Suppressor macrophage (primary cell): ENCODE measurements around the gene UNC119B.
"Not testable (repeated sequence)": the region's sequence is repeated elsewhere in the genome, so short reads cannot be mapped to it uniquely, and the experiment has no call there.

Experiments
- DNase-seq, 4 experiments: peaks; one replicate each; pipeline ENCODE4 v3.0.0-alpha.2; 2020 to 2022

UNC119B gene

GRCh38 chr12:120720234-120720986 is 10.2 kb downstream of the UNC119B start:
- peak; percentile 60 to 83 (median 76) for DNase-seq

- no peak for DNase-seq
These were observed 10.9 kb downstream of the UNC119B start for GRCh38 chr12:120720987-120721801.

DNA sequence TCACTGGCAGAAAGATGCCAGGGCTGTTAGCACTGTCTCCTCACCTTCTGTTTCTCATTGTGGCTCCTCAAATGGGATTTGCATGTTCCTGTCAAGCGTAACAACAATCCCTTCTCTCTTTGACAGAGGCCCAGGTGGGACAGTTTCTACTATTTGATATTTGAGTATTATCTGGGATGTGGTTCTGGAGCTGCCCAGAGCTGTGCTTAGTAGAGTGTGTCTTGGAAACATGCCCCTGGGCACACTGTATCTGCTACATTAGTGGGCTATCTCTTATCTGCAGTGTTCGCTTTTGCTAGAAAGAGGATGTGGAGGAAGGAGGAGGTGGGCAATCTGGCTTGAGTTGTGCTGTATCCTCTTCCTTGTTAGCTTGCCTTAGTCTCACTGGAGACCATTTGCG is 11.6 kb downstream of the UNC119B start:
- no peak for DNase-seq

DNA sequence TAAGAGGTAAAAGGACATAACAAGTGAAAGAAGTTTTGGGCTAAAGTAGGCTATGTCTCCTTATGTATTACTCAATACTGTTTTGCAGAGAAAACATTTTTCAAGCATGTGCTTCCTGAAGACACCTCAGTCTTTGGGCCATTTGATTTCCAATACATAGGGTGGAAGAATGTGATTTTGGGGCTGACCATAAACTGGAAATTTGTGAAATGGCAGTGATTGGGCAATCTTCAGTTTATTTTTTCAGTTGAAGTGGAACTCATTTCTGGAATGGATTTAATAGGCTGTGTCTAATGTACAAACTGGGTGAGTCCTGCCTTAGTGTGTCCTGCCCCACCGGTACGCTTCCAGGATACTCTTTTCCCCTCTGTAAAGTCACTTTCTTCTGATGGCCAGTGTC is 12.5 kb downstream of the UNC119B start:
- no peak for DNase-seq

DNA sequence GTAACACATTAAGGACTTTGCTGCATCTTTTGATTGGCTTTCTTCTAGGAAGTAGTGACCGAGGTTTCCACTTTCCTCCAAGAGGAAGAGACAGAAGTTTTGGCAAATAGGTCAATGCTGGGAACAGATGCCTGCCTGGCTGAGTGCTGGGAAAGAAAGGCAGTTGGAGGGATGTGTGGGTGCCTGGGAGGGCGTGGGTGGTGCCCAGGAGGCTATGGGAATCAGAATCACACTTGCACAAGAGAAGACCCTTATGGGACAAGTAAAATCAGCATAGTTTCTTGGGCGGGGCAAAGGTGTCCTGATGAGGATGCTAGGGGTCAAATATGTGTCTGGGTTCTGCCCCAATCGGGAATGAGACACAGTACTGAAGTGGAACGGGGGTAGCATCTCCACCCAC is 14.5 kb downstream of the UNC119B start:
- DNase-seq, result no peak

GRCh38 chr12:120725151-120725658 is 14.9 kb downstream of the UNC119B start:
- no peak for DNase-seq

GRCh38 chr12:120725659-120726509 is 15.6 kb downstream of the UNC119B start, which contains the start of gene ACADS:
Gene ACADS, plus strand, starts transcription at chr12:120725826. Its CDS starts 60 bp downstream, at chr12:120725886.
- DNase-seq, result peak; percentile 93 to 98 (median 96)

DNA sequence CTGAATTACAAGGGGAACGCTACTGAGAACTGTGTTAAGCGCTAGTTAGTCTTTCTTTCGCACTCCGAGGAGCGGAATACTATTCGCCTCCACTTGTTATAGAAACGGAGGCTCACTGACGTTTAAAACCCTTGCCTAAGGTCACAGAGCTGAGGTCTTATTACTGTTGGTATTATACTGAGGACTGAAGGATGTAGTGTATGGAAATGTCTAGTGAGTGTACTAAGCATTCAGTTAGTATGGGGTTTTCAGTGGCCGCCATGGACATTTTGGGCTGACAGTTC is 16.2 kb downstream of the UNC119B start:
- DNase-seq, result no peak

DNA sequence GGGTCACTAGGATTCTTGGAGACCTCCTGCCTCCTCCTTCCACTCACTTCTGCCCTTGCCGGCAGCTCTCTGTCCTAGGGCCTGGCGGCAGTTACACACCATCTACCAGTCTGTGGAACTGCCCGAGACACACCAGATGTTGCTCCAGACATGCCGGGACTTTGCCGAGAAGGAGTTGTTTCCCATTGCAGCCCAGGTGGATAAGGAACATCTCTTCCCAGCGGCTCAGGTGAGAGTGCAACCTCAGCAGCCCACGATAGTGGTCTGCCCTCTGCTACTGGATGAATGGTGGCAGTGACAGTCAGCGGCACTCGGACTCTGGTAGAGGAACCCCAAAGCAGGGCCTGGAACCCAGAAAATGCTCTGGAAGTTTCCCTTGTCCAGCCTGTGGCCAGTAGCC is 16.7 kb downstream of the UNC119B start:
- DNase-seq, result no peak

DNA sequence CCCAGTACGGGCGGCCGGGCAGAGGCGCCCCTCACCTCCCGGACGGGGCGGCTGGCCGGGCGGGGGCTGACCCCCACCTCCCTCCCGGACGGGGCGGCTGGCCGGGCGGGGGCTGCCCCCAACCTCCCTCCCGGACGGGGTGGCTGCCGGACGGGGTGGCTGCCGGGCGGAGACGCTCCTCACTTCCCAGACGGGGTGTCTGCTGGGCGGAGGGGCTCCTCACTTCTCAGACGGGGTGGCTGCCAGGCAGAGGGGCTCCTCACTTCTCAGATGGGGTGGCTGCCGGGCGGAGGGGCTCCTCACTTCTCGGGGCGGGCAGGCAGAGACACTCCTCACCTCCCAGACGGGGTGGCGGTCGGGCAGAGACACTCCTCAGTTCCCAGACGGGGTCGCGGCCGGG is 21.9 kb downstream of the UNC119B start:
- DNase-seq, result not testable (repeated sequence)

DNA sequence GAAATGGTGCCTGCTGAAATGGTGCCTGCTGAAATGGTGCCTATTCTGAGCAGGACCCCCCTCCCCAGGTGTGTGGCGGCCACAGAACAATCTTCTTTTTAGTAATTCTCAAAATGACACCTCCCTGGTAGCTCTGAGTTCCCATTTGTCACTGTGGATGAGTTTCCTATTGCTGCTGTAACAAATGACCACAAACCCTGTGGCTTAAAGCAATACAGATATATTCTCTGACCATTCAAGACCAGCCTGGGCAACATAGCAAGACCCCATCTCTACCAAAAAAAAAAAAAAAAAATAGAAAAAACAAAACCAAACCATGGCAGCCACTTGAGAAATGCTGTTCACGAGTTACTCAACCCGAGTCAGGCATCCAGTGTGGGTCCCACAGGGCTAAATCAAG is 23.3 kb downstream of the UNC119B start:
- no peak for DNase-seq

DNA sequence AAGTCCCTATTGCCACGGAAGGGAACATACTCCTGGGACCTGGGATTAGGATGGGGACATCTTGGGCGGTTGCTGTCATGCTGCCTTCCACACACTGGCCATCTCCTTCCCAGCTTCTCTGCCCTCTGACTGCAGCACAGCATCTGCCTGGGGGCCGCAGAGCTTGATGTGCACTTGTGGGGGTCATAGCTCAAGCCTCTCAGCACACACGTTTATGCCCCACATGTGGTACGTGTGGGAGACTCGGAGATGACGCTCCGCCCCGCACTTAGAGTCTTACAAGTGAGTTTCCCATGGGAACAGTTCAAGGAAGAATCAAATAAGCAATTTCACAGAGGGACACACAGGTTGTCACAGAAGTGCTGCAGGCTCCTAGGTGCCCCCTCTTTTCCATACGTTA is 24.0 kb downstream of the UNC119B start:
- DNase-seq, result no peak

GRCh38 chr12:120735181-120735580 is 24.9 kb downstream of the UNC119B start:
- DNase-seq, result no peak

DNA sequence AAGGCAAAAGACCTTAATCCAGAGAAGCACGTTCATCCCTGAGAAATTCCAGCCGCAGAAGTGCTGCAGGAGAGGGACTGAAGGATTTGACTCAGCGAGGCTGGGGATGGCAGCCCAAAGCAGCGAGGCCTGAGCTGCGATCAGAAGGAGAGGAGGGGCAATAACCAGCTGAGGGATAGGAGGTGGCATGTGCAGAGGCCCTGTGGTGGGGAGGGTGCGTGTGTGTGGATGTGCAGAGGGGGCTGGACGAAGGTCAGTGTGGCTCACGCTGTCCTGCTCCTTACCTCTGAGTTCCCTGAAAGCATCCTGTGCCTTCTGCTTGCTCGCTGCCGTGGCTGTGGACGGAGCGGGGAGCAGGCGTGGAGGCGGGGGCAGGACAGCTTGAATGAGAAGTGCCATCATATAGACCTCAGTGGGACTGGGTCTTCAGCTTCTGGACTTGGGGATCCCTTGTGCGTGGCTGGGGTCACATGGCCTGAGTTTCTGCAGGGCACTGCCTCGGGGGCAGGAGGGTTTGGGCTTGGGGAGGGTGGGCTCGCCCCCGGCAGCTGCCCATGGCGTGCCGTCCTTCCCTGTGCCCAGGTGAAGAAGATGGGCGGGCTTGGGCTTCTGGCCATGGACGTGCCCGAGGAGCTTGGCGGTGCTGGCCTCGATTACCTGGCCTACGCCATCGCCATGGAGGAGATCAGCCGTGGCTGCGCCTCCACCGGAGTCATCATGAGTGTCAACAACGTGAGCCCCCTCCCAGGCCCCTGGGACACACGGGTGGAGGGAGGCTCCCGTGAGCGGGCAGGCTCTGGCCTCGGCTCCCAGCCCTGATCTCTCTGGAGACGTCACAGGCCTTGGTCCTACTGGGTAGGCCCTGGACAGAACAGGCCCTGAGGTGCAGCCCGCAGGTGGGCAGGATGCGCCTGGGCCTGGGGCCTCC is 26.4 kb downstream of the UNC119B start:
- no peak for DNase-seq

GRCh38 chr12:120737557-120738251 is 27.4 kb downstream of the UNC119B start:
- DNase-seq, result no peak

GRCh38 chr12:120738252-120739030 is 28.2 kb downstream of the UNC119B start:
- no peak for DNase-seq

GRCh38 chr12:120739031-120739762 is 28.9 kb downstream of the UNC119B start:
- DNase-seq, result no peak

- DNase-seq, result no peak
These were observed 29.8 kb downstream of the UNC119B start for GRCh38 chr12:120739821-120740613.

DNA sequence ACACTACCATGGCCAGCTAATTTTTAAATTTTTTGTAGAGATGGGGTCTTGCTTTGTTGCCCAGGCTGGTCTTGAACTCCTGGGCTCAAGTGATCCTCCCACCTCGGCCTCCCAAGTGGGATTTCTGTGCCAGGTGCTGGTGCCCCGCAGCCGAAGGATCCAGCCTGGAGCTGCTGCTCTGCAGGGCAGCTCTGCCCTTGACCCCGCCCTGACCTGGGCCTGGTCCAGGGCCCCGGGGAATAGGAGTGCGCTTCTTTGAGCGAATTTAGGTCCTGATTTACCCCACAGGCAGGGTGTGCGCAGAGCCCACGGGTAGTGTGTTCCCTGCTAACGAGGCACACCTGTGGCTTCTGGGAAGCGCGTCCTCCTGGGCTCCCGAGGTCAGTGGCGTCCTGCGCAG is 30.6 kb downstream of the UNC119B start:
- DNase-seq, result no peak
